Measurements from ENCODE around the gene DPEP3.

DNA sequence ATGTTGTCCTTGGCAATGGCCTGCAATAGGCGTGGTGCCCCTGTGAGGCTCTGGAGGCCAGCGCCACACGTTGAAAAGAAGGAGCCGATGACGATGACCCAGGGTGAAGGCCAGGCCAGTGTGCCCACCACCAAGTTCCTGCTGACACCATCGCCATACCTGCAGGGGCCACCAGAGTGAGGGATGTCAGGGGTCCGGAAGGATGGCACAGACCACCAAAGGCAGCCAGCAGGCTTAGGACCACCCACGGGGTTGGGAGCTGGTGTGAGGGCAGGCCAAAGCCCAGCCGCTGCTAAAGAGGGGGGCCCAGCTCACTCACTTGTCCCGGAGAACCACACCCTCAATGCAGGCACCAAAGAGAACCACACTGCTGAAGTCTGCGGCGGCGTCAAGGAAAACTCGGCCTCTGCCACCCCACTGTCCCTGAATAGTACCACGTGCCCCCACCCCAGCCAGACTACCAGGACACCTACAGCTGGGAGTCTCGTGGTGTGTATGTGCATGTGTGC lies 29.9 kb downstream of the DPEP3 start:
- TF ChIP-seq EZH2 (IDR thresholded peaks at IDR 0.05; ENCODE audit: low read length) = no peak
- TF ChIP-seq, protein P1, sequence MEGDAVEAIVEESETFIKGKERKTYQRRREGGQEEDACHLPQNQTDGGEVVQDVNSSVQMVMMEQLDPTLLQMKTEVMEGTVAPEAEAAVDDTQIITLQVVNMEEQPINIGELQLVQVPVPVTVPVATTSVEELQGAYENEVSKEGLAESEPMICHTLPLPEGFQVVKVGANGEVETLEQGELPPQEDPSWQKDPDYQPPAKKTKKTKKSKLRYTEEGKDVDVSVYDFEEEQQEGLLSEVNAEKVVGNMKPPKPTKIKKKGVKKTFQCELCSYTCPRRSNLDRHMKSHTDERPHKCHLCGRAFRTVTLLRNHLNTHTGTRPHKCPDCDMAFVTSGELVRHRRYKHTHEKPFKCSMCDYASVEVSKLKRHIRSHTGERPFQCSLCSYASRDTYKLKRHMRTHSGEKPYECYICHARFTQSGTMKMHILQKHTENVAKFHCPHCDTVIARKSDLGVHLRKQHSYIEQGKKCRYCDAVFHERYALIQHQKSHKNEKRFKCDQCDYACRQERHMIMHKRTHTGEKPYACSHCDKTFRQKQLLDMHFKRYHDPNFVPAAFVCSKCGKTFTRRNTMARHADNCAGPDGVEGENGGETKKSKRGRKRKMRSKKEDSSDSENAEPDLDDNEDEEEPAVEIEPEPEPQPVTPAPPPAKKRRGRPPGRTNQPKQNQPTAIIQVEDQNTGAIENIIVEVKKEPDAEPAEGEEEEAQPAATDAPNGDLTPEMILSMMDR (optimal IDR thresholded peaks at IDR 0.05 in 1 of 3, IDR thresholded peaks at IDR 0.05 in 1 of 3, conservative IDR thresholded peaks at IDR 0.05 in 1 of 3; ENCODE audit: extremely low read depth in 1 of 3, insufficient read depth in 2 of 3, low read length in 3 of 3) = no peak

Measured in keratinocyte (primary cell).